Spleen (tissue), 7 donors: ENCODE measurements around the gene NUMB.

Experiments
- POLR2A ChIP-seq, 3 donors: fragments of 450-650 bp; IDR thresholded peaks; one replicate each; pipeline ENCODE4 v1.5.1; 2017; ENCODE audit warnings: antibody characterized with exemption in 3 of 3, mild to moderate bottlenecking in 1 of 3
- POLR2AphosphoS5 ChIP-seq, 3 donors: sonication (generic); formaldehyde crosslinking; IDR thresholded peaks; one replicate each; pipeline ENCODE4 v1.5.1; 2017; ENCODE audit warnings: antibody characterized with exemption in 3 of 3
- TF ChIP-seq, protein P1 (sequence below), 11 experiments: fragments of 200-600 bp in 7 of 11; fragments of 450-650 bp in 4 of 11; sonication (generic) in 4 of 11; IDR thresholded peaks in 8 of 11; conservative IDR thresholded peaks in 3 of 11; 1 replicate in 7 of 11; 2 replicates in 4 of 11; pipeline versions ENCODE4 v1.4.0 to v1.8.0; 2016 to 2021; ENCODE audit warnings: antibody characterized with exemption in 11 of 11, inconsistent platforms in 4 of 11, mild to moderate bottlenecking in 1 of 11
- donor health status: DM: no; HTN: no; CAD: no; lungs with moderate emphysema.
- donor health status: DM: no; HTN: no; CAD: no.
- donor health status: DM: no; HTN: no; CAD: no.

GRCh38 chr14:73402579-73402978 lies 55.8 kb downstream of the NUMB start:
- TF ChIP-seq POLR2A (IDR thresholded peaks at IDR 0.05) (no peak), POLR2AphosphoS5 (IDR thresholded peaks at IDR 0.05) (no peak)
- TF ChIP-seq, protein P1, sequence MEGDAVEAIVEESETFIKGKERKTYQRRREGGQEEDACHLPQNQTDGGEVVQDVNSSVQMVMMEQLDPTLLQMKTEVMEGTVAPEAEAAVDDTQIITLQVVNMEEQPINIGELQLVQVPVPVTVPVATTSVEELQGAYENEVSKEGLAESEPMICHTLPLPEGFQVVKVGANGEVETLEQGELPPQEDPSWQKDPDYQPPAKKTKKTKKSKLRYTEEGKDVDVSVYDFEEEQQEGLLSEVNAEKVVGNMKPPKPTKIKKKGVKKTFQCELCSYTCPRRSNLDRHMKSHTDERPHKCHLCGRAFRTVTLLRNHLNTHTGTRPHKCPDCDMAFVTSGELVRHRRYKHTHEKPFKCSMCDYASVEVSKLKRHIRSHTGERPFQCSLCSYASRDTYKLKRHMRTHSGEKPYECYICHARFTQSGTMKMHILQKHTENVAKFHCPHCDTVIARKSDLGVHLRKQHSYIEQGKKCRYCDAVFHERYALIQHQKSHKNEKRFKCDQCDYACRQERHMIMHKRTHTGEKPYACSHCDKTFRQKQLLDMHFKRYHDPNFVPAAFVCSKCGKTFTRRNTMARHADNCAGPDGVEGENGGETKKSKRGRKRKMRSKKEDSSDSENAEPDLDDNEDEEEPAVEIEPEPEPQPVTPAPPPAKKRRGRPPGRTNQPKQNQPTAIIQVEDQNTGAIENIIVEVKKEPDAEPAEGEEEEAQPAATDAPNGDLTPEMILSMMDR (IDR thresholded peaks at IDR 0.05 in 8 of 11, conservative IDR thresholded peaks at IDR 0.05 in 3 of 11), result no peak
